Breast epithelium (tissue), 3 donors: ENCODE results near the gene EBPL.

ENCODE experiments used
- CTCF ChIP-seq, 3 donors: fragments of 450-650 bp; IDR thresholded peaks; one replicate each; pipeline ENCODE4 v1.5.1; 2016 to 2017; ENCODE audit warnings: antibody characterized with exemption in 3 of 3, mild to moderate bottlenecking in 3 of 3, moderate library complexity in 3 of 3
- POLR2A ChIP-seq: fragments of 450-650 bp; IDR thresholded peaks from one replicate; pipeline ENCODE4 v1.6.1; 2016; ENCODE audit warnings: antibody characterized with exemption, mild to moderate bottlenecking, moderate library complexity
- POLR2AphosphoS5 ChIP-seq, 3 donors: sonication (generic); formaldehyde crosslinking; IDR thresholded peaks; one replicate each; pipeline ENCODE4 v1.6.1; 2017; ENCODE audit warnings: antibody characterized with exemption in 3 of 3

DNA sequence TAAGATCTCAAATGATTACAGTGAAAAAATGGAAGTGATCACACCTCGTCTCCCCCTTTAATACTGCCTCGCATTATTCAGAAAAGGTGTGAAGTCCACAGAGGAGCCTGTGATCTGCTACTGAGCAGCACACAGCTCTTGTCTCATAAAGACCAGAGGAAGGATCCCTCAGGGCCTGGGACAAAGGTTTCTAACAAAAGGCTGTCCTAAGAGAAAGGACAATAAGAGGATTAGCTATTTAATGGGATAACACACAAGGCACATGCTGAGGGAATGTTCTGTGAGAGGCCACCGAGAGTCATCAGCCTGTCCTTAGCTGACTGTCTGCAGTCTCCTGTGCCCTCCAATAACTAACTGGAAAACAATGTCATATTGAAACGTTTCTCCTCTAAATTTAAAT lies 26.7 kb downstream of the EBPL start:
- TF ChIP-seq CTCF (IDR thresholded peaks at IDR 0.05) (no peak), POLR2A (no peak), POLR2AphosphoS5 (IDR thresholded peaks at IDR 0.05) (no peak)
